HepG2 (cell line): Measurements from ENCODE around the gene USP15. TPM values are rescaled to one million over a fixed set of nuclear protein-coding genes. Genes with fewer than 3 reads are reported as not detected.

Experiments
- FOXP1 ChIP-seq, 2 experiments: fragments of 450-650 bp in 1 of 2; IDR thresholded peaks; 2 replicates each; pipeline ENCODE4 v1.6.1; 2017 to 2018; ENCODE audit warnings: antibody characterized with exemption in 1 of 2
- HNF4A ChIP-seq: sonication (generic); formaldehyde crosslinking; IDR thresholded peaks from 2 replicates; pipeline ENCODE4 v1.4.0; 2020; ENCODE audit warnings: missing genetic modification reagents
- HOXA5 ChIP-seq: sonication (generic); formaldehyde crosslinking; IDR thresholded peaks from 2 replicates; pipeline ENCODE4 v1.4.0; 2020; ENCODE audit warnings: missing genetic modification reagents
- IRF2 ChIP-seq: IDR thresholded peaks from 2 replicates; pipeline ENCODE4 v1.6.1; 2018; ENCODE audit warnings: missing genetic modification reagents, missing compliant biosample characterization
- KLF16 ChIP-seq, 2 experiments: sonication (generic) in 1 of 2; formaldehyde crosslinking in 1 of 2; IDR thresholded peaks; 2 replicates each; pipeline versions ENCODE4 v1.6.1 to v1.8.0; 2016 to 2023; ENCODE audit warnings: missing genetic modification reagents in 2 of 2, missing compliant biosample characterization in 1 of 2
- RORA ChIP-seq: sonication (generic); formaldehyde crosslinking; IDR thresholded peaks from 2 replicates; pipeline ENCODE4 v1.5.0; 2020; ENCODE audit warnings: mild to moderate bottlenecking, missing genetic modification reagents, moderate library complexity
- SMAD1 ChIP-seq: sonication (generic); formaldehyde crosslinking; IDR thresholded peaks from 2 replicates; pipeline ENCODE4 v1.4.0; 2020; ENCODE audit warnings: missing genetic modification reagents, low read depth, mild to moderate bottlenecking, borderline replicate concordance
- ZNF274 ChIP-seq: sonication (generic); formaldehyde crosslinking; IDR thresholded peaks from 2 replicates; pipeline ENCODE4 v1.5.1; 2020; ENCODE audit warnings: mild to moderate bottlenecking, missing genetic modification reagents
- polyA plus RNA-seq, 8 experiments: library from polyadenylated mRNA; depleted of rRNA in 3 of 8; stranded (reverse) in 7 of 8; unstranded in 1 of 8; fragments of >200 nt; fragmentation: Illumina TruSeq in 4 of 8; extraction: Trizol in 4 of 8; gene quantifications; 2 replicates each; pipeline versions ENCODE4 v1.2.1 to v1.2.3, GENCODE V29; 2011 to 2016; ENCODE audit warnings: low read depth in 4 of 8, missing spikeins in 1 of 8, mixed read lengths in 1 of 8; ENCODE audit not compliant: insufficient read depth in 1 of 8
- total RNA-seq, 5 experiments: library from RNA; depleted of rRNA; stranded (reverse); fragments of >200 nt; fragmentation: Illumina TruSeq; extraction: Trizol; gene quantifications; 2 replicates each; pipeline ENCODE4 v1.2.3, GENCODE V29; 2016; ENCODE audit warnings: low read depth in 1 of 5
- TF ChIP-seq, protein P1 (sequence below): sonication (generic); formaldehyde crosslinking; IDR thresholded peaks from 2 replicates; pipeline ENCODE4; 2020; ENCODE audit warnings: missing genetic modification reagents, mild to moderate bottlenecking, borderline replicate concordance
- TF ChIP-seq, protein P2 (sequence below): sonication (generic); formaldehyde crosslinking; IDR thresholded peaks from 2 replicates; pipeline ENCODE4 v1.5.0; 2020; ENCODE audit warnings: mild to moderate bottlenecking, missing genetic modification reagents, borderline replicate concordance
- TF ChIP-seq, protein P3 (sequence below): sonication (generic); formaldehyde crosslinking; IDR thresholded peaks from 2 replicates; pipeline ENCODE4 v1.4.0; 2020; ENCODE audit warnings: missing genetic modification reagents, low read depth, mild to moderate bottlenecking, borderline replicate concordance
- TF ChIP-seq, protein P4 (sequence below): sonication (generic); IDR thresholded peaks from 2 replicates; pipeline ENCODE4 v1.6.1; 2016; ENCODE audit warnings: low read depth, borderline replicate concordance

USP15 gene
- total and polyA plus RNA-seq, 2 of the 13 experiments (the other 11 are each of a cell fraction or from before 2014, with no cell fraction given), result 17.3 to 51.7 TPM

DNA sequence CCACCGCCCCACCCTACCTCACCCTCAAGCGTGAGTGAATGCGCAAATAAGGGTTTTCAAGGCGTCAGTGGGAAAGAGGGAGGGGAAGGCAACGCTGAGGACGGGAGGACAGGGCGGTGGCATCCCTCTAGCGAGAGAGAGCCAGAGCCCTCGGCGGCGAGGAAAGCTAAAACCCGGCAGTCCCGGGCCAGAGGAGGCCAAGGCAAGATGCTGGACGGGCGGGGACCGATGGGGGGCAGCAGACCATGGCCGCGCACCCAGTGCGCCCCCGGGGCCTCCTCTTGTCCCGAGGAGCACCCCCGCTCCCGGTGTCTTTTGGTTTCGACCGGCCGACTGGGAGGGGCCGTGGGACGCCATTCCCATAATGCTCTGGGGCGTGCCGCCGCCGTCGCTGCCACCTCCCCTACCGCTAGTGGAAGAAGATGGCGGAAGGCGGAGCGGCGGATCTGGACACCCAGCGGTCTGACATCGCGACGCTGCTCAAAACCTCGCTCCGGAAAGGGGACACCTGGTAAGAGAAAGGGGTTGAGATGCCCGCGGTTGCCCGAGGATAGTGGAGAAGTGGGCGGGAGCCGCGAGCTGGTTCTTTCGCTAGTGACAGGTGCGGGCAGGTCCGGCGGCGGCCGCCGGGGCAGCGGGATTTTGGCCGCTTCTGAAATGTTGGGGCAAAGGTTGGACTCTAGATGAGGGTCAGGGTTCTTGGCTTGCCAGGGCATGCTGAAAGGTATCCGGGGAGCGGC lies at the start of gene USP15 (continued):
- TF ChIP-seq KLF16 (CRISPR knock-in tag; IDR thresholded peaks at IDR 0.05) (peak in 1 of 2 experiments; percentile 83; a peak in 2 of 4 replicates), HOXA5 (CRISPR knock-in tag) (no peak), SMAD1 (CRISPR knock-in tag) (0 out of 2 replicates have a peak, but pooled peaks have one; percentile 84), FOXP1 (IDR thresholded peaks at IDR 0.05) (no peak), FOXP1 (CRISPR knock-in tag; IDR thresholded peaks at IDR 0.05) (peak; percentile 29; the same call in 1 of the 2 replicates), RORA (CRISPR knock-in tag) (no peak), HNF4A (CRISPR knock-in tag) (no peak), IRF2 (CRISPR knock-in tag) (peak; percentile 86), ZNF274 (peak; percentile 45; the same call in 1 of the 2 replicates)
- TF ChIP-seq, protein P1, sequence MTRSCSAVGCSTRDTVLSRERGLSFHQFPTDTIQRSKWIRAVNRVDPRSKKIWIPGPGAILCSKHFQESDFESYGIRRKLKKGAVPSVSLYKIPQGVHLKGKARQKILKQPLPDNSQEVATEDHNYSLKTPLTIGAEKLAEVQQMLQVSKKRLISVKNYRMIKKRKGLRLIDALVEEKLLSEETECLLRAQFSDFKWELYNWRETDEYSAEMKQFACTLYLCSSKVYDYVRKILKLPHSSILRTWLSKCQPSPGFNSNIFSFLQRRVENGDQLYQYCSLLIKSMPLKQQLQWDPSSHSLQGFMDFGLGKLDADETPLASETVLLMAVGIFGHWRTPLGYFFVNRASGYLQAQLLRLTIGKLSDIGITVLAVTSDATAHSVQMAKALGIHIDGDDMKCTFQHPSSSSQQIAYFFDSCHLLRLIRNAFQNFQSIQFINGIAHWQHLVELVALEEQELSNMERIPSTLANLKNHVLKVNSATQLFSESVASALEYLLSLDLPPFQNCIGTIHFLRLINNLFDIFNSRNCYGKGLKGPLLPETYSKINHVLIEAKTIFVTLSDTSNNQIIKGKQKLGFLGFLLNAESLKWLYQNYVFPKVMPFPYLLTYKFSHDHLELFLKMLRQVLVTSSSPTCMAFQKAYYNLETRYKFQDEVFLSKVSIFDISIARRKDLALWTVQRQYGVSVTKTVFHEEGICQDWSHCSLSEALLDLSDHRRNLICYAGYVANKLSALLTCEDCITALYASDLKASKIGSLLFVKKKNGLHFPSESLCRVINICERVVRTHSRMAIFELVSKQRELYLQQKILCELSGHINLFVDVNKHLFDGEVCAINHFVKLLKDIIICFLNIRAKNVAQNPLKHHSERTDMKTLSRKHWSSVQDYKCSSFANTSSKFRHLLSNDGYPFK (CRISPR knock-in tag), result peak; percentile 99
- TF ChIP-seq, protein P2, sequence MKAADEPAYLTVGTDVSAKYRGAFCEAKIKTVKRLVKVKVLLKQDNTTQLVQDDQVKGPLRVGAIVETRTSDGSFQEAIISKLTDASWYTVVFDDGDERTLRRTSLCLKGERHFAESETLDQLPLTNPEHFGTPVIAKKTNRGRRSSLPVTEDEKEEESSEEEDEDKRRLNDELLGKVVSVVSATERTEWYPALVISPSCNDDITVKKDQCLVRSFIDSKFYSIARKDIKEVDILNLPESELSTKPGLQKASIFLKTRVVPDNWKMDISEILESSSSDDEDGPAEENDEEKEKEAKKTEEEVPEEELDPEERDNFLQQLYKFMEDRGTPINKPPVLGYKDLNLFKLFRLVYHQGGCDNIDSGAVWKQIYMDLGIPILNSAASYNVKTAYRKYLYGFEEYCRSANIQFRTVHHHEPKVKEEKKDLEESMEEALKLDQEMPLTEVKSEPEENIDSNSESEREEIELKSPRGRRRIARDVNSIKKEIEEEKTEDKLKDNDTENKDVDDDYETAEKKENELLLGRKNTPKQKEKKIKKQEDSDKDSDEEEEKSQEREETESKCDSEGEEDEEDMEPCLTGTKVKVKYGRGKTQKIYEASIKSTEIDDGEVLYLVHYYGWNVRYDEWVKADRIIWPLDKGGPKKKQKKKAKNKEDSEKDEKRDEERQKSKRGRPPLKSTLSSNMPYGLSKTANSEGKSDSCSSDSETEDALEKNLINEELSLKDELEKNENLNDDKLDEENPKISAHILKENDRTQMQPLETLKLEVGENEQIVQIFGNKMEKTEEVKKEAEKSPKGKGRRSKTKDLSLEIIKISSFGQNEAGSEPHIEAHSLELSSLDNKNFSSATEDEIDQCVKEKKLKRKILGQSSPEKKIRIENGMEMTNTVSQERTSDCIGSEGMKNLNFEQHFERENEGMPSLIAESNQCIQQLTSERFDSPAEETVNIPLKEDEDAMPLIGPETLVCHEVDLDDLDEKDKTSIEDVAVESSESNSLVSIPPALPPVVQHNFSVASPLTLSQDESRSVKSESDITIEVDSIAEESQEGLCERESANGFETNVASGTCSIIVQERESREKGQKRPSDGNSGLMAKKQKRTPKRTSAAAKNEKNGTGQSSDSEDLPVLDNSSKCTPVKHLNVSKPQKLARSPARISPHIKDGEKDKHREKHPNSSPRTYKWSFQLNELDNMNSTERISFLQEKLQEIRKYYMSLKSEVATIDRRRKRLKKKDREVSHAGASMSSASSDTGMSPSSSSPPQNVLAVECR (CRISPR knock-in tag), result peak; percentile 91
- TF ChIP-seq, protein P3, sequence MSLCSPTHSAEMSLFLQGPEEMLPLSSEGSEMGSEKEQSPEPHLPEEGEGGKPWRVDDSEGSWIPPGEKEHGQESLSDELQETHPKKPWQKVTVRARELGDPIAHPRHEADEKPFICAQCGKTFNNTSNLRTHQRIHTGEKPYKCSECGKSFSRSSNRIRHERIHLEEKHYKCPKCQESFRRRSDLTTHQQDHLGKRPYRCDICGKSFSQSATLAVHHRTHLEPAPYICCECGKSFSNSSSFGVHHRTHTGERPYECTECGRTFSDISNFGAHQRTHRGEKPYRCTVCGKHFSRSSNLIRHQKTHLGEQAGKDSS (CRISPR knock-in tag), result peak; percentile 74; the same call in 1 of the 2 replicates
- TF ChIP-seq, protein P4, sequence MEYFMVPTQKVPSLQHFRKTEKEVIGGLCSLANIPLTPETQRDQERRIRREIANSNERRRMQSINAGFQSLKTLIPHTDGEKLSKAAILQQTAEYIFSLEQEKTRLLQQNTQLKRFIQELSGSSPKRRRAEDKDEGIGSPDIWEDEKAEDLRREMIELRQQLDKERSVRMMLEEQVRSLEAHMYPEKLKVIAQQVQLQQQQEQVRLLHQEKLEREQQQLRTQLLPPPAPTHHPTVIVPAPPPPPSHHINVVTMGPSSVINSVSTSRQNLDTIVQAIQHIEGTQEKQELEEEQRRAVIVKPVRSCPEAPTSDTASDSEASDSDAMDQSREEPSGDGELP, result 0 out of 2 replicates have a peak, but pooled peaks have one; percentile 36
